ENCODE measurements around the gene STK32C.

The STK32C gene

GRCh38 chr10:132257271-132257670, 50.5 kb downstream of the STK32C start:
- TF ChIP-seq SIN3A (IDR thresholded peaks at IDR 0.05; ENCODE audit: borderline replicate concordance, insufficient read depth, low read length) (no peak), TAF1 (IDR thresholded peaks at IDR 0.05; ENCODE audit: borderline replicate concordance, insufficient read depth, low read length) (no peak), POLR2AphosphoS5 (IDR thresholded peaks at IDR 0.05; ENCODE audit: low read depth, low read length) (no peak), FOXP2 (optimal IDR thresholded peaks at IDR 0.05; ENCODE audit: borderline replicate concordance, extremely low read depth, extremely low read length, insufficient read depth) (no peak)
- TF ChIP-seq, protein P1, sequence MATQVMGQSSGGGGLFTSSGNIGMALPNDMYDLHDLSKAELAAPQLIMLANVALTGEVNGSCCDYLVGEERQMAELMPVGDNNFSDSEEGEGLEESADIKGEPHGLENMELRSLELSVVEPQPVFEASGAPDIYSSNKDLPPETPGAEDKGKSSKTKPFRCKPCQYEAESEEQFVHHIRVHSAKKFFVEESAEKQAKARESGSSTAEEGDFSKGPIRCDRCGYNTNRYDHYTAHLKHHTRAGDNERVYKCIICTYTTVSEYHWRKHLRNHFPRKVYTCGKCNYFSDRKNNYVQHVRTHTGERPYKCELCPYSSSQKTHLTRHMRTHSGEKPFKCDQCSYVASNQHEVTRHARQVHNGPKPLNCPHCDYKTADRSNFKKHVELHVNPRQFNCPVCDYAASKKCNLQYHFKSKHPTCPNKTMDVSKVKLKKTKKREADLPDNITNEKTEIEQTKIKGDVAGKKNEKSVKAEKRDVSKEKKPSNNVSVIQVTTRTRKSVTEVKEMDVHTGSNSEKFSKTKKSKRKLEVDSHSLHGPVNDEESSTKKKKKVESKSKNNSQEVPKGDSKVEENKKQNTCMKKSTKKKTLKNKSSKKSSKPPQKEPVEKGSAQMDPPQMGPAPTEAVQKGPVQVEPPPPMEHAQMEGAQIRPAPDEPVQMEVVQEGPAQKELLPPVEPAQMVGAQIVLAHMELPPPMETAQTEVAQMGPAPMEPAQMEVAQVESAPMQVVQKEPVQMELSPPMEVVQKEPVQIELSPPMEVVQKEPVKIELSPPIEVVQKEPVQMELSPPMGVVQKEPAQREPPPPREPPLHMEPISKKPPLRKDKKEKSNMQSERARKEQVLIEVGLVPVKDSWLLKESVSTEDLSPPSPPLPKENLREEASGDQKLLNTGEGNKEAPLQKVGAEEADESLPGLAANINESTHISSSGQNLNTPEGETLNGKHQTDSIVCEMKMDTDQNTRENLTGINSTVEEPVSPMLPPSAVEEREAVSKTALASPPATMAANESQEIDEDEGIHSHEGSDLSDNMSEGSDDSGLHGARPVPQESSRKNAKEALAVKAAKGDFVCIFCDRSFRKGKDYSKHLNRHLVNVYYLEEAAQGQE (IDR thresholded peaks at IDR 0.05; ENCODE audit: insufficient read depth in 1 of 2, low read depth in 2 of 2, low read length in 2 of 2): no peak

DNA sequence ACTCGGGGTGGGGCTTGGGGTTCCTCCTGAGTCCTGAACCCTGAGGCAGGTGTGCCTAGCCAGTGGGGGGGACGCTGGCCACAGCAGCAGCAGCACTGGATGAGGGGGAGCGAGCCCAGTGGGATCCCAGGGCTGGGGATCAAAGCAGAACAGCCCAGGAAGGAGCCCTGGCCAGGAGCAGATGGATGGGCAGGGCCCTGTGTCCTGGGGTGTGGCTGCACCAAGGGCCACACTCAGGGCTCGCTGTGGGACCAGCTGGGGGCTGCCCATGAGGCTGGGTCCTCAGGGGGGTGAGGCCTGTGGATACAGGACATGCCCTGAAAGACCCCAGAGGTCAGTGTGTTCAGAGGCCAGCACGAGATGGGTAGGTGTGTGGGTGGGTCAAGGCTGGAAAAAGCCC, 50.9 kb downstream of the STK32C start:
- TF ChIP-seq, protein P1 (IDR thresholded peaks at IDR 0.05; ENCODE audit: insufficient read depth in 1 of 2, low read depth in 2 of 2, low read length in 2 of 2): no peak
- TF ChIP-seq TAF1 (IDR thresholded peaks at IDR 0.05; ENCODE audit: borderline replicate concordance, insufficient read depth, low read length) (no peak), FOXP2 (optimal IDR thresholded peaks at IDR 0.05; ENCODE audit: borderline replicate concordance, extremely low read depth, extremely low read length, insufficient read depth) (no peak), SIN3A (IDR thresholded peaks at IDR 0.05; ENCODE audit: borderline replicate concordance, insufficient read depth, low read length) (no peak), POLR2AphosphoS5 (IDR thresholded peaks at IDR 0.05; ENCODE audit: low read depth, low read length) (no peak)

DNA sequence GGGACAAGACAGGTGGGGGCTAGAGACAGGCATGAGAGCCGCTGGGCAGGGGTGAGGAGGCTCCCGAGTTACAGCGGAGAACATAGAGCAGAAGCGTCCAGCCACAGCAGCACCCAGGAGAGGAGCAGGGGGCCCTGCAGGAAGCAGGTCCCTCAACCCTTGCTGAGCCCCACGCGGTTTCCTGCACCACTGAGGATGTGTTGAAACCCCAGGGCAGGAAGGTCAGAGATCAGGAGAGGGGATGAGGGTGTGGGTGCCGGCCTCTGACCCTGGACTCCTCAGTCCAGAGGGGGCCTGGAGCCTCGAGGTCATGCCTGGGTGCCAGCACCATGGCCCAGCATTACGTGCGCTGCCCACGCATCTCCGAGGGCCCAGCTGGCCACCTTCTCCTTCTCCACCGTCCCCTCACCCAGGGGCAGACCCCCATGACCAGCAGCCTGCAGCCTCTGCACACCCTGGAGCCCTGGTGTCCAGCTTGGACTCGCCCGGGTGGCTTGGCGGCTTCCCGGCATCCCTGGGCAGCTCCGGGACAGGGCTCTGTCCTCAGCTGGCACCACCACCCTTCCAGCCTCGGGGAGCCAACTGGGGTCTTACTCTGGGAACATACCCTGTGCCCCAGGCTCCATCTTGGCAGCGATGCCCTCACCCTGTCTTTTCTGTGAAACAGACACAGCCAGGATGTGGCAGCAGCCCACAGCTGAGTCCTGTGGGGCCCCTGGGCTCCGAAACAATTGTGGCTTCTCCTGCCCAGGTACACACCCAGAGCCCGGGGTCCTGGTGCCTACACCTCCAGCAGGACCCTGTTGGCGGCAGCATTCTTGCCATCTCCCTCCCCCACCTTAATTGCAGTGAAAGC, 52.0 kb downstream of the STK32C start:
- no peak for TF ChIP-seq TAF1 (IDR thresholded peaks at IDR 0.05; ENCODE audit: borderline replicate concordance, insufficient read depth, low read length)

GRCh38 chr10:132254841-132255240, 52.9 kb downstream of the STK32C start:
- TF ChIP-seq POLR2AphosphoS5 (IDR thresholded peaks at IDR 0.05; ENCODE audit: low read depth, low read length) (no peak), FOXP2 (optimal IDR thresholded peaks at IDR 0.05; ENCODE audit: borderline replicate concordance, extremely low read depth, extremely low read length, insufficient read depth) (no peak), TAF1 (IDR thresholded peaks at IDR 0.05; ENCODE audit: borderline replicate concordance, insufficient read depth, low read length) (no peak), SIN3A (IDR thresholded peaks at IDR 0.05; ENCODE audit: borderline replicate concordance, insufficient read depth, low read length) (no peak)
- TF ChIP-seq, protein P1 (IDR thresholded peaks at IDR 0.05; ENCODE audit: insufficient read depth in 1 of 2, low read depth in 2 of 2, low read length in 2 of 2): no peak

DNA sequence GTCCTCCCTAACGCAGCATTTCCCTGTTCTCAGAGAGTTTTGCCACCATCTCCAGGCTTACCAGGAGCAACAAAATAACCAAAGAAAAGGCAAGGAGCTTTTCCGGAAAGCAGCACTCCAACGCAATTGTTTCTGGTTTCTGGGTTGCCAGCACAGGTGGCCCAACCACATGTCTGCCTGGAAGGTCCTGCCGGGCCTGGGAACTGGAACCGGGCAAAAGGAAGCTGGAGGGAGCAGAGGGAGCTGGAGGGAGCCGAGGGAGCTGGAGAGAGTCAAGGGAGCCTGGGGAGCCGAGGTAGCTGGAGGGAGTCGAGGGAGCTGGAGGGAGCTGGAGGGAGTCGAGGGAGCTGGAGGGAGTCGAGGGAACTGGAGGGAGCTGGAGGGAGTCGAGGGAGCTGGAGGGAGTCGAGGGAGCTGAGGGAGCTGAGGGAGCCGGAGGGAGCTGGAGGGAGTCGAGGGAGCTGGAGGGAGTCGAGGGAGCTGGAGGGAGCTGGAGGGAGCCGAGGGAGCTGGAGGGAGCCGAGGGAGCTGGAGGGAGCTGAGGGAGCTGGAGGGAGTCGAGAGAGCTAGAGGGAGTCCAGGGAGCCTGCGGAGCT, 54.6 kb downstream of the STK32C start:
- TF ChIP-seq TAF1 (IDR thresholded peaks at IDR 0.05; ENCODE audit: borderline replicate concordance, insufficient read depth, low read length): no peak
- TF ChIP-seq, protein P1 (IDR thresholded peaks at IDR 0.05; ENCODE audit: insufficient read depth in 1 of 2, low read depth in 2 of 2, low read length in 2 of 2): no peak
- TF ChIP-seq FOXP2 (optimal IDR thresholded peaks at IDR 0.05; ENCODE audit: borderline replicate concordance, extremely low read depth, extremely low read length, insufficient read depth): no peak
- TF ChIP-seq SIN3A (IDR thresholded peaks at IDR 0.05; ENCODE audit: borderline replicate concordance, insufficient read depth, low read length): no peak
- no peak for TF ChIP-seq POLR2AphosphoS5 (IDR thresholded peaks at IDR 0.05; ENCODE audit: low read depth, low read length)

Data from PFSK-1 (cell line).